DMS114 treated with DMSO at 0.1 percent for 48 hours (cell line): ENCODE data around the gene SCRT2.
"Not testable (repeated sequence)": the region's sequence is repeated elsewhere in the genome, so short reads cannot be mapped to it uniquely, and the experiment has no call there.

Experiments
- DNase-seq: peaks from one replicate; lab custom pipeline; 2025; ENCODE audit not compliant: unreplicated experiment; lab: John Stamatoyannopoulos, UW

Gene SCRT2

GRCh38 chr20:653110-653589, 22.5 kb downstream of the SCRT2 start, which contains the start of gene SRXN1:
TSS of gene SRXN1 (minus strand) at chr20:653200. CDS start at chr20:653185, 15 bp downstream.
- DNase-seq, result peak; percentile 31

- DNase-seq, result no peak
These were observed 22.9 kb downstream of the SCRT2 start for GRCh38 chr20:652615-653109.

GRCh38 chr20:651713-652614, 23.6 kb downstream of the SCRT2 start:
- no peak for DNase-seq

- no peak for DNase-seq
These were observed 24.6 kb downstream of the SCRT2 start for GRCh38 chr20:650954-651353.

- no peak for DNase-seq
These were observed 25.3 kb downstream of the SCRT2 start for GRCh38 chr20:650281-650680.

- no peak for DNase-seq
These were observed 28.1 kb downstream of the SCRT2 start for GRCh38 chr20:647479-648019.

- DNase-seq, result no peak
These were observed 28.8 kb downstream of the SCRT2 start for GRCh38 chr20:646868-647233.

- DNase-seq, result no peak
These were observed 29.3 kb downstream of the SCRT2 start for GRCh38 chr20:646107-646867.

GRCh38 chr20:645318-646106, 30.1 kb downstream of the SCRT2 start:
- DNase-seq, result peak; percentile 65

GRCh38 chr20:644692-645317, 30.8 kb downstream of the SCRT2 start:
- DNase-seq, result no peak

GRCh38 chr20:642398-643174, 33.0 kb downstream of the SCRT2 start:
- no peak for DNase-seq

- not testable (repeated sequence) for DNase-seq
These were observed 33.6 kb downstream of the SCRT2 start for GRCh38 chr20:642013-642397.

GRCh38 chr20:641516-641875, 34.1 kb downstream of the SCRT2 start:
- DNase-seq, result no peak

GRCh38 chr20:640674-641515, 34.7 kb downstream of the SCRT2 start:
- DNase-seq, result no peak

GRCh38 chr20:638579-638978, 37.0 kb downstream of the SCRT2 start:
- DNase-seq, result no peak

- DNase-seq, result no peak
These were observed 38.0 kb downstream of the SCRT2 start for GRCh38 chr20:637559-637958.

- DNase-seq, result no peak
These were observed 39.7 kb downstream of the SCRT2 start for GRCh38 chr20:635893-636338.

GRCh38 chr20:635028-635892, 40.3 kb downstream of the SCRT2 start:
- DNase-seq, result no peak
